GM18873 (cell line): Measurements from ENCODE around the gene CAPZA2.

Source experiments
- ATAC-seq: cut with Tn5 transposase; IDR thresholded peaks from one replicate; pipeline ENCODE4 v1.9.1; 2021; ENCODE audit warnings: mild to moderate bottlenecking, moderate library complexity, moderate number of reproducible peaks; ENCODE audit not compliant: unreplicated experiment, low FRiP score

Gene CAPZA2

GRCh38 chr7:116859323-116859722 is 3.1 kb upstream of the CAPZA2 start:
- ATAC-seq, result no peak

DNA sequence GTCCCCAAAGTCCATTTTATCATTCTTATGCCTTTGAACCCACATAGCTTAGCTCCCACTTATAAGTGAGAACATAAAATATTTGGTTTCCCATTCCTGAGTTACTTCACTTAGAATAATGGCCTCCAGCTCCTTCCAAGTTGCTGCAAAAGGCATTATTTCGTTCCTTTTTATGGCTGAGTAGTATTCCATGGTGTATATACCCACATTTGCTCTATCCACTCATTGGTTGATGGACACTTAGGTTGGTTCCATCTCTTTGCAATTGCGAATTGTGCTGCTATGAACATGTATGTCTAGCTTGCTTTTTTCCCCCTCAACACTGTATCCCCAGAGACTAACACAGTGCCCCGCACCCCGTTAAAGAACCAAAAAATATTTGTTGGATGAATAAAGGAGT is 670 bp upstream of the CAPZA2 start:
- no peak for ATAC-seq

DNA sequence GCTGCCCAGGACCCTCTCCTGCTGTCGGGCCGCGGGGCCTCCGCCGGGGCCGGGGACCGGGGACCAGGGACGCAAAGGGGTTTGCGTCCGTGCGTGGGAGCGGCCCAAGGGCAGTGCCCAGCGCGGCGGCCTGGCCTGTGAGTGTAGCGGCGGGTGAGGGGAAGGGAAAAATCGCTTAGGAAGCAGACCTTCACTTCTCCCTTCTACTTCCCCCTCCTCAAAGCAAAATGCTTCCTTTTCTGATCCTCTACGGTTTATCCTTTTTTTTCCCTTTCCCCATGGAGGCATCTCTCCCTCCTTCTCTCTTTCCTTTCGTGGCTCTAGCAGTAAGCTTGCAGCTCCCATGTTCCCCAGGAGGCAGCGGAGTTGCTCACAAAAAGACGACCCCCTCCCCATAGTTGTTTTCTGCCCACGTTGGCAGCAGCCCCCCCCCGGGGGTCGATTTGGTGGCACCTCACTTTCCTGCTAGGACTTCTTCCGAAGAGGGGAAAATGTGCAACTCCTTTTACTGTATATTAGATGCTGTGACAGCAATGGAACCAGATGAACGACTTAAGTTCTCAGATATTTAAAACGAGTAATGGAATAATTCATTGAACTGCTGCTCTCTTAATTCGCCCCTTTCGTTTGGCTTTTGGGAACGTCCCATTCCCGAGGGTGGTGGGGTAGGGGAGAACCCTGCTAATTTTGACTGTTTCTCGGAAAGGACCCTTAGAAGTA is 724 bp downstream of the CAPZA2 start:
- peak; percentile 31 for ATAC-seq

- no peak for ATAC-seq
Observed at GRCh38 chr7:116863936-116864500, 1.6 kb downstream of the CAPZA2 start.

- no peak for ATAC-seq
Observed at GRCh38 chr7:116871061-116871700, 8.8 kb downstream of the CAPZA2 start.

DNA sequence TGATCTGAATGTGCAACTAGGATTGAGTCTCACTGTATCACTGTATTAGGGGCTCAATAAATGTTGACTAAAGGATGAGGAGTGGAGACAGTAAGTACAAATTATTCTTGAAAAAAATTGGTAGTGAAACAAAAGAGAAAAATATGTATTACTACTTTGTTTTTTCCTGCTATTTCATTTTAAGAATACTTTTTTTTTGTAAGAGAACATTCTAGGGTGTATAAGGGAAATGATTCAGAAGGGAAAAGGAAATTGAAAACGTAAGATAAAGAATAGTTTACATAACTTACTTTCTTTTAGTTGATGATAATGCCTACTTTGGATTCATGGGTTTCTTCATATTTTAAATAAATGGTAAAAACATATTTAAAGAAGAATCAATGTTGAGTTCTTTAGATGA is 9.6 kb downstream of the CAPZA2 start:
- no peak for ATAC-seq

GRCh38 chr7:116873619-116874018 is 11.2 kb downstream of the CAPZA2 start:
- no peak for ATAC-seq

- ATAC-seq, result no peak
Observed at GRCh38 chr7:116876664-116877442, 14.5 kb downstream of the CAPZA2 start.

DNA sequence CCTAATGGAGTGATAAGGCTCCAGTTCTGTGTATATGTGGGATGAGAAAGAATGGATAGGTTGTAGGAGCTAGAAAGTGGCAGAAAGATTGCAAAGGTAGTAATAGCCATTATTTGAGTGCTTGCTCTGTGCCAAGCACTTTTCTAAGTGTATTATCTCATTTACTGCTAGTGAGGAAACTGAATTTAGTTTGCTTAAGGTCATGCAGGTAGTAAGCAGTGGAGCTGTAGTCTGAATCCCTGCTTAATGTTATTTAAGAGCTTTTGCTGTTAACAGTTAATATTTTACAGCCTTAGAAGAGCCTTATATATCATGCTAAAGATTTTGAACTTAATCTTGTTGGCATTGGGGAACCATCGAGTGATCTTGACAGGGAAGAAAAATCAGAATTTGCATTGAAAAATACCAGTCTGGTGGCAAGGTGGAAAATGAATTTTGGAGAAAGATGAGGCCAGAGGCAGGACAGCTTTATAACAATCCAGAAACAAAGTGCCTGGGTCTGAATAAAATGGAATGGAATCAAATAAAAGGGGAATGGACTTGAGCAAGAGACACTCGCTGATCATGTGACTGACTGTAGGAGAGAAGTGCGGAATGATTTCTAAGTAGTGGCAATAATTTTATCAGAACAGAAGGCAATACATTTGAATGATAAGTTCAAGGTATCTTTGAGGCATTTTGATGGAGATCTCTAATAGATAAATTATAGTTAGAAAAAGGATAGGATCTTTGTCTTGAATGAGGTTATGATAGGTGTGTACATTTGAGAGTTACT is 15.2 kb downstream of the CAPZA2 start:
- ATAC-seq, result no peak

DNA sequence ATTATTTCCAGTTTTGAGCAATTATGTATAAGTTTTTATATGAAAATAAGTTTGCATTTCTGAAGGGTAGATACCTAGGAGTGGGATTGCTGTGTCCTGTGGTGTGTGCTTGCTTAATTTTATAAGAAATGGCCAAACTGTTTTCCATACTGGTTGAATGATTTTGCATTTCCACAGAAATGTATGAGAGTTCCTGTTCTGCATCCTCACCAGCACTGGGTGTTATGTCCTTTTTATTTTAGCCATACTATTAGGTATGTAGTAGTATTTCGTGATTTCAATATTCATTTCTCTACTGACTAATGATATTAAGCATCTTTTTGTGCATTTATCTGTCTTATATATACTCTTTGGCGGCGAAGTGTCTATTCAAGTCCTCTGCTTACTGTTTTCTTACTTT is 22.3 kb downstream of the CAPZA2 start:
- ATAC-seq, result no peak

- no peak for ATAC-seq
Observed at GRCh38 chr7:116885724-116886123, 23.3 kb downstream of the CAPZA2 start.

DNA sequence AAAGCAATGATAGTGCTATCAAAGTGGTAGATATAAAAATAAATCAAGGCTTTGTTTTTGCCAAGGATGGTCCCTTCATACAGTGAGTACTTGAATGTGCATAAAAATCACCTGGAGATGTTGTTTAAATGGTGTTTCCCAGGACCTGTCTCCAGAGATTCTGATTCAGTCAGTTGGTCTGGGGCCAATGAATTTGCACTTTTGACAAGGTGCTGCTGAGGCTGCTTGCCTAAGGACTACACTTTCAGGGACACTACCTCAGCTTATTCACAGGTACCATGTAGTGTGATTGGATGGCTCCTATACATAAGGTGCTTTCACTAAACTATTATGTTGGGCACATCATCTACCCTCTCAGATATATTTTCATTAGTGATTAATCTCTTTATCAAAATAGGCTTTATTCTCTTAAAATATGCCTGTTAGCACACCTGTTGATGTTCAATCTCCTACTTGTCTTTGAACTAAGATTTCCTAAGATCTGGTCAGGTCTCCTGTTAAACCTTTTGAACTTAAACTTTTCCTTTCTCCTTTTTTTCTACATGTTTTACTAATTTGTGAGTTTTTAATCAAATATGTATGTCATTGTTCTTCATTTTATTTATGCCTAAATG is 24.3 kb downstream of the CAPZA2 start:
- no peak for ATAC-seq

DNA sequence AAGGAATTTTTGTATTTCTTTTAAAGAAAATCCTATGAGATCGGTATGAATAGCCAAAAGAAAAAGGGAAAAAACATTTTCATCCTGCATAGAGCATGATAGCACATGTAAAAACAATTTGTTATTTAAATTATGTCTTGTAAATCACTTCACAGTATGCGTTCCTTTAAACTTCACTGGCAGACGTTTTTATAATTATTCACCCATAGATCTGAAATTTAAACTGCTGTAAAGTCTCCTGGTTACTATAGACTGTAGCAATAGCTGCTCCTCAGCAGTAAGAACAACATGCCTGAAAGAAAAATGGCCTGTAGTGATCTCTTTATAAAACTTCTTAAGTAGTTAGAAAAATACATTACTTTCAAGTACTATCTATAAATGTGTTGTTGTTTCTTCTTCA is 26.5 kb downstream of the CAPZA2 start:
- no peak for ATAC-seq

DNA sequence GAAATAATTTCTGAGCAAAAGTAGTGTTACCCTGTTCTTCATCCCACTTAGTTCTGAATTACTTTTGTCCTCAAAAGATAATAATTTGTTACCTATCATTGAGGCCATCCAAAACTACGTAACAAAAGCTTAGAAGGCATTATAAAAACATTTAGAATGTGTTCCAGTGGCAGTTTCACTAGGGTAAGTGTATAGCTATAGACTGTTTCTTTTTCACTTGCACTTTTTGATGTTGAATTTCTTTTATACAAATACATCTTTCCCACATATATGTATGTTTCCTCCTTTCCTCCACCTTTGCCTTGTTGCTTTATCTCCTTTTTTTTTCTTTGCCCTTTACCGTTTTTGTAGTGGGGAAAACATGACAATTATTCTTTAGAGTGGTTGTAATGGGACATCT is 33.5 kb downstream of the CAPZA2 start:
- no peak for ATAC-seq

DNA sequence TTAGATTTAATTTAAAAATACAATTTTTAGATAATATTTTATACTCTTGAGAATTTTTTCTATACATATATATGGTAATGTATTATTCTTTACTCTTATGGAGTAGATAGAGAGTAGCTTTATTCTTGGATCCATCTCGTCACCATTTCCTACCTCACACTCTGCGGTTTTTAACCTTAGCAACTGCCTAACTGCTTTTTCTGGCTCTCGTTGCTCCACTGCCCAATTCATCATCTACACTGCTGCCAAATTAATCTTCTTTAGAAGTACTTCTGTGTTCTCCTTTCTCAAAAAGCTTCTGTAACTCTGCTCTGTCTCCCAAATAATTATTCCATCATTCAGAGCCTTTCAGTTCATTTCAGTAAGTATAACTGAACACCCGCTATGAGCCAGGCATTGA is 35.3 kb downstream of the CAPZA2 start:
- no peak for ATAC-seq

GRCh38 chr7:116899308-116899707 is 36.9 kb downstream of the CAPZA2 start:
- no peak for ATAC-seq

GRCh38 chr7:116901143-116901542 is 38.8 kb downstream of the CAPZA2 start:
- ATAC-seq, result no peak

- ATAC-seq, result no peak
Observed at GRCh38 chr7:116902867-116903266, 40.5 kb downstream of the CAPZA2 start.

GRCh38 chr7:116906391-116906790 is 44.0 kb downstream of the CAPZA2 start:
- ATAC-seq, result no peak

- ATAC-seq, result no peak
Observed at GRCh38 chr7:116910383-116910782, 48.0 kb downstream of the CAPZA2 start.
